Mammary epithelial cell (primary cell): ENCODE data around the gene NCOR1.

ENCODE experiments used
- CTCF ChIP-seq, 2 donors: IDR thresholded peaks in 1 of 2; conservative IDR thresholded peaks in 1 of 2; 2 replicates each; pipeline ENCODE4 v1.5.1; 2011 to 2012; ENCODE audit warnings: inconsistent platforms in 2 of 2, low read length in 2 of 2, mild to moderate bottlenecking in 2 of 2, control low read depth in 1 of 2, low read depth in 1 of 2; ENCODE audit not compliant: insufficient read depth in 1 of 2; ENCODE audit errors: extremely low read depth in 1 of 2
- EZH2 ChIP-seq: IDR thresholded peaks from 2 replicates; pipeline ENCODE4 v1.6.1; 2012; ENCODE audit warnings: low read length, inconsistent platforms, borderline replicate concordance

DNA sequence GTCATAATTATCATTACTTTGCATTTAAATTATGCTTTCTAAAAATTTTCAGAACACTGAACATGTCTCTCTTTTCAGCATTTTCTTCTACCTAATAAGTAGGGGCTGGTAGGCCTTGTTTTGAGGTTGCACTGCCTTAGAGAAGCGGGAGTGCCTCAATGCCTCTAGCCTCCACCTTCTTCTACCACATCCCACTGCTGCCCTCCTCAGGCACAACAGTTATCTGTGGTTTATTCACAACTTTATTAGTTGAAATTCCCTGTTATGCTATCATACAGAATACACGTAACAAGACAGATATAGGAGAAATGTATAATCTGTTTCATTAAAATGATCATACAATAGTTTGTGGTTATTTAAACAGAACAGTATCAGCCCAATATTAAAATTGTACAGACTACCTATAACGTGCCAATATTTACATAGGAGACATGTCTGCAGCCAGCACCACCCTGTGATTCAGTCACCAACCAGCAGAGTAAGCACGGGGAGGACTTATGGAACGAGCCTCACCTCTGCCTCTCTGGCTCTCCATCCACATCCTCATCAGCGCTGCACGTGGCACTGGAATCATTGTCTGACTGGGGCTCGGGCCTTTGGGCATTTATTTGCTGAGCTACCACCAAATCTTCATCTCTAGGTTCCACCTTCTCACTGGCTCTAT lies 114.5 kb downstream of the NCOR1 start:
- TF ChIP-seq CTCF (conservative IDR thresholded peaks at IDR 0.05 in 1 of 2, IDR thresholded peaks at IDR 0.05 in 1 of 2; ENCODE audit: extremely low read depth in 1 of 2, insufficient read depth in 1 of 2, low read depth in 1 of 2, low read length in 2 of 2) (no peak), EZH2 (no peak)
